GM23338 (cell line): ENCODE measurements around the gene RPS15. TPM values are rescaled to one million over a fixed set of nuclear protein-coding genes. Genes with fewer than 3 reads are reported as not detected.

Experiments
- ATAC-seq: fragments of 200-7000 bp; cut with Tn5 transposase; 3 replicates; pipeline ENCODE4 v1.9.1; 2020
- DNase-seq: peaks from one replicate; pipeline ENCODE4 v3.0.0-alpha.2; 2015; ENCODE audit warnings: low spot score
- H2AFZ ChIP-seq: fragments of 200-600 bp; sonication (generic); 2 replicates; pipeline ENCODE4 v1.8.0; 2016; ENCODE audit warnings: antibody characterized with exemption, mild to moderate bottlenecking, moderate library complexity
- H3F3A ChIP-seq: fragments of 200-600 bp; sonication (generic); replicated peaks from 2 replicates; pipeline ENCODE4 v1.8.0; 2017; ENCODE audit warnings: antibody characterized with exemption, mixed run types, low read depth
- H3K27ac ChIP-seq: fragments of 200-600 bp; sonication (generic); 2 replicates; pipeline ENCODE4 v1.6.1; 2016; ENCODE audit warnings: low read depth
- H3K27me3 ChIP-seq: fragments of 200-600 bp; sonication (generic); 2 replicates; pipeline ENCODE4 v1.8.0; 2016; ENCODE audit warnings: mild to moderate bottlenecking, mixed run types, moderate library complexity; ENCODE audit not compliant: insufficient read depth
- H3K36me3 ChIP-seq: fragments of 200-600 bp; sonication (generic); 2 replicates; pipeline ENCODE4 v1.8.0; 2016; ENCODE audit warnings: mild to moderate bottlenecking; ENCODE audit not compliant: insufficient read depth
- H3K4me1 ChIP-seq: fragments of 200-600 bp; sonication (generic); 2 replicates; pipeline ENCODE4 v1.8.0; 2016; ENCODE audit warnings: mild to moderate bottlenecking, moderate library complexity; ENCODE audit not compliant: insufficient read depth
- H3K4me2 ChIP-seq: fragments of 200-600 bp; sonication (generic); 2 replicates; pipeline ENCODE4 v1.7.1; 2017; ENCODE audit warnings: mixed run types
- H3K4me3 ChIP-seq: fragments of 200-600 bp; sonication (generic); 2 replicates; pipeline ENCODE4 v1.6.1; 2016; ENCODE audit warnings: mixed run types
- H3K79me2 ChIP-seq: fragments of 200-600 bp; sonication (generic); replicated peaks from 2 replicates; pipeline ENCODE4 v1.8.0; 2017; ENCODE audit warnings: mild to moderate bottlenecking; ENCODE audit not compliant: insufficient read depth
- H3K9me2 ChIP-seq: fragments of 200-600 bp; sonication (generic); 2 replicates; pipeline ENCODE4 v1.8.0; 2017; ENCODE audit not compliant: insufficient read depth
- H4K20me1 ChIP-seq: fragments of 200-600 bp; sonication (generic); replicated peaks from 2 replicates; pipeline ENCODE4 v1.8.0; 2017; ENCODE audit warnings: mild to moderate bottlenecking; ENCODE audit not compliant: insufficient read depth
- H3K27ac Mint-ChIP-seq: 2 replicates; pipeline ENCODE4 v1.8.0; 2020; ENCODE audit warnings: inconsistent platforms, mild to moderate bottlenecking, moderate library complexity, mixed read lengths
- H3K27me3 Mint-ChIP-seq: 3 replicates; pipeline ENCODE4 v1.8.0; 2022; ENCODE audit warnings: low read depth, mild to moderate bottlenecking, moderate library complexity, mixed read lengths, inconsistent platforms; ENCODE audit not compliant: insufficient read depth, poor library complexity
- H3K36me3 Mint-ChIP-seq: 3 replicates; pipeline ENCODE4 v1.8.0; 2021; ENCODE audit warnings: low read depth, mild to moderate bottlenecking, inconsistent platforms, moderate library complexity, mixed read lengths
- H3K4me1 Mint-ChIP-seq: 3 replicates; pipeline ENCODE4 v1.8.0; 2020; ENCODE audit warnings: mild to moderate bottlenecking, inconsistent platforms, mixed read lengths
- H3K4me3 Mint-ChIP-seq: 3 replicates; pipeline ENCODE4 v1.8.0; 2021; ENCODE audit warnings: moderate library complexity, mild to moderate bottlenecking, inconsistent platforms, mixed read lengths
- H3K9me3 Mint-ChIP-seq: 3 replicates; pipeline ENCODE4 v1.8.0; 2020; ENCODE audit warnings: moderate library complexity, mild to moderate bottlenecking, inconsistent platforms, mixed read lengths
- CREB1 ChIP-seq: fragments of 250-450 bp; sonication (Bioruptor Pico); IDR thresholded peaks from 2 replicates; pipeline ENCODE4 v1.5.0; 2020; ENCODE audit warnings: low read depth, mild to moderate bottlenecking, moderate library complexity
- EZH2 ChIP-seq: fragments of 200-600 bp; sonication (generic); IDR thresholded peaks from one replicate; pipeline ENCODE4 v1.8.0; 2017; ENCODE audit warnings: antibody characterized with exemption, mild to moderate bottlenecking, low read depth; ENCODE audit not compliant: unreplicated experiment
- JUNB ChIP-seq: IDR thresholded peaks from one replicate; pipeline ENCODE4 v1.6.1; 2016; ENCODE audit warnings: antibody characterized with exemption; ENCODE audit not compliant: unreplicated experiment
- NANOG ChIP-seq: IDR thresholded peaks from 2 replicates; pipeline ENCODE4 v1.6.1; 2016; ENCODE audit warnings: antibody characterized with exemption, borderline replicate concordance
- POLR2AphosphoS5 ChIP-seq: IDR thresholded peaks from 2 replicates; pipeline ENCODE4 v1.6.1; 2016; ENCODE audit warnings: antibody characterized with exemption, low read depth
- STAT1 ChIP-seq: IDR thresholded peaks from one replicate; pipeline ENCODE4 v1.6.1; 2016; ENCODE audit warnings: antibody characterized with exemption; ENCODE audit not compliant: unreplicated experiment
- ZNF114 ChIP-seq: fragments of 250-450 bp; sonication (Bioruptor Pico); IDR thresholded peaks from 2 replicates; pipeline ENCODE4 v1.5.0; 2020; ENCODE audit warnings: mild to moderate bottlenecking, moderate library complexity
- ZNF331 ChIP-seq: fragments of 250-450 bp; sonication (Bioruptor Pico); IDR thresholded peaks from 2 replicates; pipeline ENCODE4 v1.5.0; 2020; ENCODE audit warnings: low read depth, mild to moderate bottlenecking, moderate library complexity
- polyA plus RNA-seq: library from polyadenylated mRNA; unstranded; fragments of >200 nt; fragmentation: Nextera tagmentation; extraction: Ambion mirVana; gene quantifications from 2 replicates; pipeline ENCODE4 v1.2.1, GENCODE V29; 2016
- total RNA-seq: library from RNA; depleted of rRNA; stranded (reverse); fragments of >200 nt; shearing (Covaris generic); gene quantifications from 2 replicates; pipeline ENCODE4 v1.2.3, GENCODE V29; 2014
- TF ChIP-seq, protein P1 (sequence below): IDR thresholded peaks from 2 replicates; pipeline ENCODE4 v1.6.1; 2016; ENCODE audit warnings: antibody characterized with exemption
- TF ChIP-seq, protein P2 (sequence below): IDR thresholded peaks from one replicate; pipeline ENCODE4 v1.6.1; 2018; ENCODE audit warnings: antibody characterized with exemption; ENCODE audit not compliant: unreplicated experiment

RPS15 gene
- total and polyA plus RNA-seq, 2 experiments from 2014 or later = 2,953 to 3,861 TPM

DNA sequence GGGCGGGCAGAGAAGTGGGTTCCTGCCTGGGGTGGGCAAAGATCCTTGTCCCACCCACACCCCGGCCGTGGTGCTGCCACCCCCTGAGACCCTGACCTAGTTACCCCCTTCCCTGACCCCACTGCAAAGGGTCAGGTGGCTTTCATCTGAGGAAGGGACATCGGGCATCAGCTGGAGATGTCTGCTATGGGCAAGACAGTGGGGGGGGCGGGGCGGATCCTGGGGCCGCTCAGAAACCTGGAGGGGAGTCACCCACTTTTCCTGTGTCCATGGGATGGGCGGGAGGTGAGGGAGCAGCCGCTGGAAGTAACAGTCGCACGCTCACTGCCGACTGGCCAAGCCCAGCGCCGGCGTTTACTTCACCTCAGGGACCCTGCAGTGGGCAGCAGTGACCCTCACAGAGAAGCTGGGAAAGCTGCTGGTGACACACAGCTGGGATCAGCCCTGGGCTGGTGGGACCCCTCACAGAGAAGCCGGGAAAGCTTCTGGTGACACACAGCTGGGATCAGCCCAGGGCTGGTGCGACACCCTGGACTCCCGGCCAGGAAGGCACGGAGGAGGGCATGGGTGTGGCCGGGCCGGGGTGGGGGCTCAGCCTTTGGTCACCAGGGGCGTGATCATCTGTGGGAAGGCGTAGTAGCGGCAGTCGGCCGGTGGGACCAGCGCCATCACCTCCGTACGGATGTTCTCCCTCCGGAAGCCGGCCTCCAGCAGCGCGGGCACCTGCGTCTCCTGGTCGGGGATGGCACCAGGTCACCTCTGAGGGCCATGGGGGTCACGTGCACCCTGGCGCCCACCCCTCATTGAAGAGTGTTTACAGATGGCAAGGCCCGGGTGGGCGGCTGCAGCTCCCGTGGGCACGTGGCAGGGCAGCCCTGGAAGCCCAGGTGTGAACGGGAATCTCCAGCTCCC, 41.2 kb upstream of the RPS15 start:
- Histone ChIP-seq H3F3A (peaks cover 11% of the 10 kb centered on the region; the same call in 1 of the 2 replicates), H2AFZ (no peak overlapping the region), H3K4me3 (no peak overlapping the region), H4K20me1 (no peaks in the 10 kb centered on the region; the same call in 1 of the 2 replicates), H3K27ac (no peak overlapping the region), H3K36me3 (no peaks in the 10 kb centered on the region), H3K4me1 (0 out of 2 replicates have a peak, but pooled peaks cover 5% of the 10 kb centered on the region), H3K27me3 (peaks cover 4% of the 10 kb centered on the region; the same call in 1 of the 2 replicates), H3K79me2 (no peaks in the 10 kb centered on the region), H3K9me2 (no peaks in the 10 kb centered on the region), H3K4me2 (no peak overlapping the region)
- no peak overlapping the region for H3K27ac Mint-ChIP-seq
- no peak for DNase-seq
- TF ChIP-seq POLR2AphosphoS5 = peak; percentile 16; the same call in 1 of the 2 replicates
- TF ChIP-seq, protein P1, sequence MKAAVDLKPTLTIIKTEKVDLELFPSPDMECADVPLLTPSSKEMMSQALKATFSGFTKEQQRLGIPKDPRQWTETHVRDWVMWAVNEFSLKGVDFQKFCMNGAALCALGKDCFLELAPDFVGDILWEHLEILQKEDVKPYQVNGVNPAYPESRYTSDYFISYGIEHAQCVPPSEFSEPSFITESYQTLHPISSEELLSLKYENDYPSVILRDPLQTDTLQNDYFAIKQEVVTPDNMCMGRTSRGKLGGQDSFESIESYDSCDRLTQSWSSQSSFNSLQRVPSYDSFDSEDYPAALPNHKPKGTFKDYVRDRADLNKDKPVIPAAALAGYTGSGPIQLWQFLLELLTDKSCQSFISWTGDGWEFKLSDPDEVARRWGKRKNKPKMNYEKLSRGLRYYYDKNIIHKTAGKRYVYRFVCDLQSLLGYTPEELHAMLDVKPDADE = no peak
- H3K4me1 Mint-ChIP-seq = no peaks in the 10 kb centered on the region
- no peak overlapping the region for H3K4me3 Mint-ChIP-seq
- no peaks in the 10 kb centered on the region for H3K9me3 Mint-ChIP-seq
- H3K27me3 Mint-ChIP-seq = peaks cover 2% of the 10 kb centered on the region
- H3K36me3 Mint-ChIP-seq = peaks cover 6% of the 10 kb centered on the region; the same call in 2 of the 3 replicates
- no peak for ATAC-seq

DNA sequence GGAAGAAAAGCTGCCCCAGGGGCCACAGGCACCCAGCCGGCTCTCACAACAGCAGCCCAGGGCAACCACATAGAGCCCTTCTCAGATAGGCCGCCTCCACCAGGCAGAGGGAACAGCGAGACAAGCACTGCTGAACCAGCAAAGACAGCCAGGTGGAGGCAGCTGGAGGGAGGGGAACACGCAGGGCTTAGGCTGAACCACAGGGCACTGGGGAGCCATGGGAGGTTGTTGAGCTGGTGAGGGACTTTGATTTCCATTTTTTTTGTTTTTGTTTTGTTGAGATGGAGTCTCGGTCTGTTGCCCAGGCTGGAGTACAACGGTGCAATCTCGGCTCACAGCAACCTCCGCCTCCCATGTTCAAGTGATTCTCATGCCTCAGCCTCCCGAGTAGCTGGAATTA, 40.4 kb upstream of the RPS15 start:
- H3K27ac ChIP-seq = no peak overlapping the region
- H3K27ac Mint-ChIP-seq = no peak overlapping the region
- H3K27me3 Mint-ChIP-seq = peaks cover 2% of the 10 kb centered on the region
- peaks cover 6% of the 10 kb centered on the region; the same call in 1 of the 2 replicates for H3K27me3 ChIP-seq
- H2AFZ ChIP-seq = no peak overlapping the region
- H3K4me2 ChIP-seq = no peak overlapping the region
- ATAC-seq = no peak
- H4K20me1 ChIP-seq = no peaks in the 10 kb centered on the region; the same call in 1 of the 2 replicates
- peaks cover 2% of the 10 kb centered on the region; the same call in 2 of the 3 replicates for H3K4me1 Mint-ChIP-seq
- H3K4me3 ChIP-seq = no peak overlapping the region
- H3K79me2 ChIP-seq = no peaks in the 10 kb centered on the region
- no peaks in the 10 kb centered on the region for H3K36me3 ChIP-seq
- H3K9me3 Mint-ChIP-seq = no peaks in the 10 kb centered on the region
- no peaks in the 10 kb centered on the region for H3K9me2 ChIP-seq
- 0 out of 2 replicates have a peak, but pooled peaks cover 5% of the 10 kb centered on the region for H3K4me1 ChIP-seq
- H3F3A ChIP-seq = peaks cover 12% of the 10 kb centered on the region; the same call in 1 of the 2 replicates
- no peak overlapping the region for H3K4me3 Mint-ChIP-seq
- H3K36me3 Mint-ChIP-seq = no peaks in the 10 kb centered on the region; the same call in 1 of the 3 replicates
- no peak for DNase-seq
- TF ChIP-seq NANOG (no peak), STAT1 (no peak), ZNF114 (CRISPR knock-in tag) (no peak), ZNF331 (no peak), CREB1 (CRISPR knock-in tag) (no peak), JUNB (no peak), EZH2 (no peak)
- TF ChIP-seq, protein P2, sequence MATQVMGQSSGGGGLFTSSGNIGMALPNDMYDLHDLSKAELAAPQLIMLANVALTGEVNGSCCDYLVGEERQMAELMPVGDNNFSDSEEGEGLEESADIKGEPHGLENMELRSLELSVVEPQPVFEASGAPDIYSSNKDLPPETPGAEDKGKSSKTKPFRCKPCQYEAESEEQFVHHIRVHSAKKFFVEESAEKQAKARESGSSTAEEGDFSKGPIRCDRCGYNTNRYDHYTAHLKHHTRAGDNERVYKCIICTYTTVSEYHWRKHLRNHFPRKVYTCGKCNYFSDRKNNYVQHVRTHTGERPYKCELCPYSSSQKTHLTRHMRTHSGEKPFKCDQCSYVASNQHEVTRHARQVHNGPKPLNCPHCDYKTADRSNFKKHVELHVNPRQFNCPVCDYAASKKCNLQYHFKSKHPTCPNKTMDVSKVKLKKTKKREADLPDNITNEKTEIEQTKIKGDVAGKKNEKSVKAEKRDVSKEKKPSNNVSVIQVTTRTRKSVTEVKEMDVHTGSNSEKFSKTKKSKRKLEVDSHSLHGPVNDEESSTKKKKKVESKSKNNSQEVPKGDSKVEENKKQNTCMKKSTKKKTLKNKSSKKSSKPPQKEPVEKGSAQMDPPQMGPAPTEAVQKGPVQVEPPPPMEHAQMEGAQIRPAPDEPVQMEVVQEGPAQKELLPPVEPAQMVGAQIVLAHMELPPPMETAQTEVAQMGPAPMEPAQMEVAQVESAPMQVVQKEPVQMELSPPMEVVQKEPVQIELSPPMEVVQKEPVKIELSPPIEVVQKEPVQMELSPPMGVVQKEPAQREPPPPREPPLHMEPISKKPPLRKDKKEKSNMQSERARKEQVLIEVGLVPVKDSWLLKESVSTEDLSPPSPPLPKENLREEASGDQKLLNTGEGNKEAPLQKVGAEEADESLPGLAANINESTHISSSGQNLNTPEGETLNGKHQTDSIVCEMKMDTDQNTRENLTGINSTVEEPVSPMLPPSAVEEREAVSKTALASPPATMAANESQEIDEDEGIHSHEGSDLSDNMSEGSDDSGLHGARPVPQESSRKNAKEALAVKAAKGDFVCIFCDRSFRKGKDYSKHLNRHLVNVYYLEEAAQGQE = no peak
- TF ChIP-seq, protein P1 = no peak
